SK-N-SH (cell line): ENCODE measurements around the gene CAPN3. TPM values are rescaled to one million over a fixed set of nuclear protein-coding genes. Genes with fewer than 3 reads are reported as not detected.

ENCODE experiments used
- CTCF ChIA-PET: fragments of 300-600, 350-600 bp; formaldehyde crosslinking; extraction: SDS; loops from one replicate; lab custom pipeline; 2021; lab: Yijun Ruan, JAX
- POLR2A ChIA-PET: fragments of 350-600 bp; sonication (Branson Sonifier 250); formaldehyde crosslinking; extraction: SDS; loops from one replicate; lab custom pipeline; 2020; ENCODE audit warnings: antibody characterized with exemption, inconsistent platforms; lab: Yijun Ruan, JAX
- DNase-seq: peaks from one replicate; pipeline ENCODE4 v3.0.0; 2012
- H2AFZ ChIP-seq: fragments of 200-600 bp; sonication (generic); 2 replicates; pipeline ENCODE4 v1.8.1; 2016; ENCODE audit warnings: antibody characterized with exemption, mild to moderate bottlenecking, low read depth
- H3F3A ChIP-seq: fragments of 200-600 bp; sonication (generic); replicated peaks from 2 replicates; pipeline ENCODE3; 2016; ENCODE audit warnings: antibody characterized with exemption, mild to moderate bottlenecking; ENCODE audit not compliant: insufficient read depth
- H3K27ac ChIP-seq, 2 experiments: fragments of 200-500 bp in 1 of 2; fragments of 200-600 bp in 1 of 2; sonication (Bioruptor generic) in 1 of 2; sonication (generic), shearing (Covaris generic) in 1 of 2; 2 replicates each; pipeline versions ENCODE4 v1.5.1 to v1.6.1; 2014 to 2016; ENCODE audit warnings: low read depth in 2 of 2, inconsistent platforms in 1 of 2, low read length in 1 of 2, mild to moderate bottlenecking in 1 of 2, mixed read lengths in 1 of 2
- H3K27me3 ChIP-seq: fragments of 200-600 bp; sonication (generic), shearing (Covaris generic); 2 replicates; pipeline ENCODE4 v1.6.1; 2016; ENCODE audit warnings: mixed run types; ENCODE audit not compliant: insufficient read depth
- H3K36me3 ChIP-seq, 2 experiments: fragments of 200-500 bp in 1 of 2; fragments of 200-600 bp in 1 of 2; sonication (Bioruptor generic) in 1 of 2; sonication (generic) in 1 of 2; replicated peaks in 1 of 2; 2 replicates each; pipeline versions ENCODE3 to v1.5.1; 2014 to 2016; ENCODE audit warnings: low read length in 1 of 2, mild to moderate bottlenecking in 1 of 2; ENCODE audit not compliant: insufficient read depth in 2 of 2, control insufficient read depth in 1 of 2
- H3K4me1 ChIP-seq, 2 experiments: fragments of 200-500 bp in 1 of 2; fragments of 200-600 bp in 1 of 2; sonication (Bioruptor generic) in 1 of 2; sonication (generic), shearing (Covaris generic) in 1 of 2; 2 replicates each; pipeline versions ENCODE4 v1.5.1 to v1.6.1; 2014 to 2016; ENCODE audit warnings: low read depth in 1 of 2, low read length in 1 of 2, mixed run types in 1 of 2; ENCODE audit not compliant: insufficient read depth in 2 of 2, control insufficient read depth in 1 of 2
- H3K4me2 ChIP-seq: fragments of 200-600 bp; sonication (generic), shearing (Covaris generic); 2 replicates; pipeline ENCODE4 v1.6.1; 2017; ENCODE audit warnings: mixed run types
- H3K4me3 ChIP-seq, 2 experiments: fragments of 200-500 bp in 1 of 2; fragments of 200-600 bp in 1 of 2; sonication (Bioruptor generic) in 1 of 2; sonication (generic), shearing (Covaris generic) in 1 of 2; 2 replicates each; pipeline versions ENCODE4 v1.5.1 to v1.8.1; 2014 to 2016; ENCODE audit warnings: low read depth in 2 of 2, inconsistent platforms in 1 of 2, low read length in 1 of 2, mild to moderate bottlenecking in 1 of 2, mixed read lengths in 1 of 2, moderate library complexity in 1 of 2
- H3K79me2 ChIP-seq: fragments of 200-600 bp; sonication (generic); 2 replicates; pipeline ENCODE4 v1.8.1; 2017; ENCODE audit warnings: mild to moderate bottlenecking; ENCODE audit not compliant: insufficient read depth
- H3K9ac ChIP-seq: fragments of 200-600 bp; sonication (generic); 2 replicates; pipeline ENCODE4 v1.6.1; 2017; ENCODE audit warnings: mixed run types
- H3K9me2 ChIP-seq: fragments of 200-600 bp; sonication (generic); 2 replicates; pipeline ENCODE4 v1.6.1; 2017; ENCODE audit warnings: mixed run types
- H3K9me3 ChIP-seq: fragments of 200-600 bp; sonication (generic); 2 replicates; pipeline ENCODE4 v1.6.1; 2017; ENCODE audit warnings: mixed run types, mild to moderate bottlenecking, moderate library complexity
- H4K20me1 ChIP-seq: fragments of 200-600 bp; sonication (generic); 2 replicates; pipeline ENCODE4 v1.6.1; 2017; ENCODE audit warnings: mild to moderate bottlenecking, mixed run types; ENCODE audit not compliant: insufficient read depth
- ELF1 ChIP-seq: IDR thresholded peaks from 2 replicates; pipeline ENCODE4 v1.4.0; 2012
- EZH2phosphoT487 ChIP-seq: fragments of 200-600 bp; sonication (generic); IDR thresholded peaks from 2 replicates; pipeline ENCODE4 v1.6.1; 2017; ENCODE audit warnings: low read depth, mixed run types, mild to moderate bottlenecking, antibody characterized with exemption, moderate library complexity, borderline replicate concordance
- FOSL2 ChIP-seq: IDR thresholded peaks from 2 replicates; pipeline ENCODE4 v1.4.0; 2012; ENCODE audit warnings: low read depth, mild to moderate bottlenecking, moderate library complexity, borderline replicate concordance
- FOXM1 ChIP-seq: IDR thresholded peaks from 2 replicates; pipeline ENCODE4 v1.4.0; 2012; ENCODE audit warnings: low read depth, mild to moderate bottlenecking
- GABPA ChIP-seq: IDR thresholded peaks from 2 replicates; pipeline ENCODE4 v1.4.0; 2012; ENCODE audit warnings: low read depth, mild to moderate bottlenecking
- GATA2 ChIP-seq: sonication (generic); formaldehyde crosslinking; IDR thresholded peaks from 2 replicates; pipeline ENCODE4 v1.5.0; 2020; ENCODE audit warnings: mild to moderate bottlenecking, missing genetic modification reagents
- IRF3 ChIP-seq: fragments of 150-350 bp; IDR thresholded peaks from 2 replicates; pipeline ENCODE4 v1.6.1; 2016; ENCODE audit warnings: mild to moderate bottlenecking, low read depth, low read length
- MXI1 ChIP-seq: IDR thresholded peaks from 2 replicates; pipeline ENCODE4 v1.6.1; 2012; ENCODE audit warnings: mild to moderate bottlenecking, low read depth, low read length, improper control_type of control experiment
- NRF1 ChIP-seq: IDR thresholded peaks from 2 replicates; pipeline ENCODE4 v1.6.1; 2012; ENCODE audit warnings: low read depth, mild to moderate bottlenecking, low read length
- RFX5 ChIP-seq: IDR thresholded peaks from 2 replicates; pipeline ENCODE4 v1.6.1; 2012; ENCODE audit warnings: mild to moderate bottlenecking, improper control_type of control experiment, low read length
- SIN3A ChIP-seq: IDR thresholded peaks from 2 replicates; pipeline ENCODE4 v1.6.1; 2012; ENCODE audit warnings: low read depth, mild to moderate bottlenecking, low read length, moderate library complexity, borderline replicate concordance
- USF1 ChIP-seq: IDR thresholded peaks from 2 replicates; pipeline ENCODE4 v1.4.0; 2012; ENCODE audit warnings: low read depth, borderline replicate concordance
- WGBS: methylation state at CpG from one replicate; pipeline ENCODE4 v1.1.6; 2017; ENCODE audit warnings: low lambda C conversion rate; 5-methylcytosine and 5-hydroxymethylcytosine counted together
- polyA plus RNA-seq, 3 experiments: library from polyadenylated mRNA; depleted of rRNA; stranded (reverse); fragments of >200 nt; gene quantifications; 2 replicates each; pipeline ENCODE4 v1.2.3, GENCODE V29; 2012
- TF ChIP-seq, protein P1 (sequence below): fragments of 150-350 bp; IDR thresholded peaks from 2 replicates; pipeline ENCODE4 v1.6.1; 2017; ENCODE audit warnings: antibody characterized with exemption, low read length, low read depth, borderline replicate concordance
- TF ChIP-seq, protein P2 (sequence below): IDR thresholded peaks from 2 replicates; pipeline ENCODE4 v1.6.1; 2012; ENCODE audit warnings: mild to moderate bottlenecking, low read depth, low read length, moderate library complexity

Gene CAPN3
- polyA plus RNA-seq, 1 of the 3 experiments (the other 2 are of a cell fraction) = 1.8 TPM

DNA sequence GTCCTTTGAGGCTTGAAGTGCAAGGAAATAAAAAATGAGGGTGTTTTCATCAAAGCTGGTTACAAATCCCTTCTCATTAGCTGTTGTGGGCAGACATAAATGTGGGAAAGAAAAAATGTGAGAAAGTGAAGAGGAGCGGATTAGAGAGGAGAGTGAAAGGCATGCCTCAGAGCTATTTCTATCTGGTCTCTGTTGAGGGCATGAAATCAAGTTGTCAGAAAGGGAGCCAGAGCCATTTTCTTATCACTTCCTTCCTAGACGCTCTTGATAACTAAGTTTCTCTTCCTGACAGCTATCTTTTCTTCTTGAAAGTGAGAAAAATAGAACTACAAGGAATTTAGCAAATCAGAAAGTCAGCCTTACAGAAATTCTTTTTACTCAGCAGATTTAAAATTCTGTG is 20.8 kb upstream of the CAPN3 start:
- Histone ChIP-seq H3F3A (no peaks in the 10 kb centered on the region), H3K36me3 (peaks cover 0 to 21% of the 10 kb centered on the region in 2 experiments), H3K27me3 (no peaks in the 10 kb centered on the region), H3K79me2 (no peaks in the 10 kb centered on the region), H2AFZ (no peak overlapping the region), H3K27ac (no peak overlapping the region), H3K4me3 (no peak overlapping the region), H3K9ac (no peak overlapping the region), H4K20me1 (no peaks in the 10 kb centered on the region), H3K9me3 (peaks cover 15% of the 10 kb centered on the region; the same call in 1 of the 2 replicates), H3K9me2 (no peaks in the 10 kb centered on the region), H3K4me2 (no peak overlapping the region), H3K4me1 (no peaks in the 10 kb centered on the region)
- CTCF ChIA-PET = no interaction called here
- 78% methylated on average over 2 of the region's 2 CpGs for WGBS
- POLR2A ChIA-PET = no interaction called here
- TF ChIP-seq ELF1 (no peak), GATA2 (CRISPR knock-in tag) (no peak), RFX5 (no peak), MXI1 (no peak)
- TF ChIP-seq, protein P1, sequence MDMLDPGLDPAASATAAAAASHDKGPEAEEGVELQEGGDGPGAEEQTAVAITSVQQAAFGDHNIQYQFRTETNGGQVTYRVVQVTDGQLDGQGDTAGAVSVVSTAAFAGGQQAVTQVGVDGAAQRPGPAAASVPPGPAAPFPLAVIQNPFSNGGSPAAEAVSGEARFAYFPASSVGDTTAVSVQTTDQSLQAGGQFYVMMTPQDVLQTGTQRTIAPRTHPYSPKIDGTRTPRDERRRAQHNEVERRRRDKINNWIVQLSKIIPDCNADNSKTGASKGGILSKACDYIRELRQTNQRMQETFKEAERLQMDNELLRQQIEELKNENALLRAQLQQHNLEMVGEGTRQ = no peak
- TF ChIP-seq, protein P2, sequence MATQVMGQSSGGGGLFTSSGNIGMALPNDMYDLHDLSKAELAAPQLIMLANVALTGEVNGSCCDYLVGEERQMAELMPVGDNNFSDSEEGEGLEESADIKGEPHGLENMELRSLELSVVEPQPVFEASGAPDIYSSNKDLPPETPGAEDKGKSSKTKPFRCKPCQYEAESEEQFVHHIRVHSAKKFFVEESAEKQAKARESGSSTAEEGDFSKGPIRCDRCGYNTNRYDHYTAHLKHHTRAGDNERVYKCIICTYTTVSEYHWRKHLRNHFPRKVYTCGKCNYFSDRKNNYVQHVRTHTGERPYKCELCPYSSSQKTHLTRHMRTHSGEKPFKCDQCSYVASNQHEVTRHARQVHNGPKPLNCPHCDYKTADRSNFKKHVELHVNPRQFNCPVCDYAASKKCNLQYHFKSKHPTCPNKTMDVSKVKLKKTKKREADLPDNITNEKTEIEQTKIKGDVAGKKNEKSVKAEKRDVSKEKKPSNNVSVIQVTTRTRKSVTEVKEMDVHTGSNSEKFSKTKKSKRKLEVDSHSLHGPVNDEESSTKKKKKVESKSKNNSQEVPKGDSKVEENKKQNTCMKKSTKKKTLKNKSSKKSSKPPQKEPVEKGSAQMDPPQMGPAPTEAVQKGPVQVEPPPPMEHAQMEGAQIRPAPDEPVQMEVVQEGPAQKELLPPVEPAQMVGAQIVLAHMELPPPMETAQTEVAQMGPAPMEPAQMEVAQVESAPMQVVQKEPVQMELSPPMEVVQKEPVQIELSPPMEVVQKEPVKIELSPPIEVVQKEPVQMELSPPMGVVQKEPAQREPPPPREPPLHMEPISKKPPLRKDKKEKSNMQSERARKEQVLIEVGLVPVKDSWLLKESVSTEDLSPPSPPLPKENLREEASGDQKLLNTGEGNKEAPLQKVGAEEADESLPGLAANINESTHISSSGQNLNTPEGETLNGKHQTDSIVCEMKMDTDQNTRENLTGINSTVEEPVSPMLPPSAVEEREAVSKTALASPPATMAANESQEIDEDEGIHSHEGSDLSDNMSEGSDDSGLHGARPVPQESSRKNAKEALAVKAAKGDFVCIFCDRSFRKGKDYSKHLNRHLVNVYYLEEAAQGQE = no peak
- no peak for DNase-seq

DNA sequence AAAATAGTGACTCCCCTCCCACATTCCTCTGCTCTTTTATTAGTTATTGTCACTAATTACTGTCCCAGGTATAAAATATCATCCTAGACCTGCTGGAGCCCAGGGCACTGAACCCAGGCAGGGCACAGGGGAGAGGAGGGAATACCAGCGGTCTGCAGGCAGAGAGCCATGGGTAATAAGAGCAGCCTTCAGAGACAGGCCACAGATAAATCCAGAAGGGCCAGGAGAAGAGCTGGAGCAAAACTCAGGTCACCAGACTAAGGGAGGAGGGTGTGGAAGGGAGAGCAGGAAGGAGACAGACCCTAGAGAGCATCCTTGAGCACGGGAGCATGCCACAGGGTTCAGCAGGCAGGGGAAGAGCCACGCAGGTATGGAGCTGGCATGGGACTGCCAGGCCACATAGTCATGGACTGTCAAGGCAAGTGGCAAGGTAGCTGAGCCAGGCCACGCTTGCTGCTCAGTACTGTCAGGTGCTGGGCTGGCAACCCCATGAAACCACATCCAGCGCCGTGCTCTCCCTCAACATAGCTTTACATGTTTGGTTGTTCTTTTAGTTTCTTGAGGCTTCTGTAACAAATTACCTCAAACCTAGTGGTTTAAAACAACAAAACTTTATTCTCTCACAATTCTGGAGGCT is 15.6 kb upstream of the CAPN3 start:
- Histone ChIP-seq H3K4me2 (no peak overlapping the region), H3K36me3 (peaks cover 0 to 2% of the 10 kb centered on the region in 2 experiments), H3K79me2 (no peaks in the 10 kb centered on the region), H3K9me3 (no peaks in the 10 kb centered on the region), H3K9me2 (no peaks in the 10 kb centered on the region), H3K9ac (no peak overlapping the region), H3K27ac (no peak overlapping the region), H3K4me3 (no peak overlapping the region), H3K4me1 (peaks cover 0 to 2% of the 10 kb centered on the region in 2 experiments; a peak in 1 of 4 replicates), H3K27me3 (no peaks in the 10 kb centered on the region), H2AFZ (no peak overlapping the region), H3F3A (peaks cover 26% of the 10 kb centered on the region), H4K20me1 (no peaks in the 10 kb centered on the region)
- no peak for DNase-seq
- POLR2A ChIA-PET = no interaction called here
- CTCF ChIA-PET = interaction anchor here (1.6 kb wide), 1 partner anchor 16 kb away, joined by 4 read pairs; the partner anchor contains the start of gene CAPN3
- 87% methylated on average over 6 of the region's 6 CpGs for WGBS
- no peak for TF ChIP-seq IRF3
- no peak for TF ChIP-seq NRF1
- TF ChIP-seq SIN3A = no peak
- no peak for TF ChIP-seq USF1
- TF ChIP-seq GABPA = no peak
- TF ChIP-seq, protein P2 = no peak
- no peak for TF ChIP-seq EZH2phosphoT487
- TF ChIP-seq FOXM1 = no peak
- TF ChIP-seq FOSL2 = no peak
- no peak for TF ChIP-seq RFX5
